ENCODE results near the gene SLC22A17. TPM values are rescaled to one million over a fixed set of nuclear protein-coding genes. Genes with fewer than 3 reads are reported as not detected.

SLC22A17 gene
- total and polyA plus RNA-seq, 2 of the 8 experiments (the other 6 are each of a cell fraction or from before 2014, with no cell fraction given): 43.0 to 49.0 TPM

DNA sequence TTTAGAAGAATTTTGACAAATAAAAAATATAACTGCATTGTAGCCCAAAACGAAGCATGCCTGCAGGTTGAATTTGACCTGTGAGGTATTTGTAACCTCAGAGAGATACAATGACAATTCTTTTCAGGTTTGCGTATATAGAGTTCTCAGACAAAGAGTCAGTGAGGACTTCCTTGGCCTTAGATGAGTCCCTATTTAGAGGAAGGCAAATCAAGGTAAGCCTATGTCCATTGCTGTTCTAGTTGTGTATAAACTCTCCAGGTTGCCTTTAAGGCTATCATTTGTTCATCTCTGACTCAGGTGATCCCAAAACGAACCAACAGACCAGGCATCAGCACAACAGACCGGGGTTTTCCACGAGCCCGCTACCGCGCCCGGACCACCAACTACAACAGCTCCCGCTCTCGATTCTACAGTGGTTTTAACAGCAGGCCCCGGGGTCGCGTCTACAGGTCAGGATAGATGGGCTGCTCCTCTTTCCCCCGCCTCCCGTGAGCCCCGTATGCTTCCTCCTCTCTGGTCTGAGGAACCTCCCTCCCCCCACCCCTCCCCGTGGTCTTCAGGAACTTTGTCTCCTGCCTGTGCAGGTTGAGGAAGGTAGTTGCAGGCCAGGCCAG is 28.7 kb downstream of the SLC22A17 start:
- Histone ChIP-seq H3K4me2 (ENCODE audit: insufficient read depth in 1 of 2, low read depth in 2 of 2, low read length in 2 of 2) (no peak overlapping the region), H2BK12ac (ENCODE audit: low read depth, low read length) (no peak overlapping the region), H3K79me1 (ENCODE audit: low read depth, low read length) (peaks cover 10% of the 10 kb centered on the region; the same call in 1 of the 2 replicates), H3K4ac (replicated peaks; ENCODE audit: insufficient read length, low read depth, low read length) (no peak overlapping the region), H2BK15ac (ENCODE audit: low read length) (no peak overlapping the region), H3K23ac (ENCODE audit: insufficient read length) (no peak overlapping the region), H3K4me1 (replicated peaks in 1 of 4; ENCODE audit: control insufficient read depth in 3 of 4, insufficient read depth in 4 of 4, low read length in 3 of 4) (peaks cover 0 to 6% (median 2%) of the 10 kb centered on the region in 4 experiments; a peak in 6 of 7 replicates), H4K91ac (replicated peaks; ENCODE audit: insufficient read length, low read length) (no peak overlapping the region), H3K9me3 (ENCODE audit: insufficient read depth in 2 of 2, low read depth in 1 of 2, low read length in 1 of 2) (no peaks in the 10 kb centered on the region), H2BK5ac (ENCODE audit: low read depth, low read length) (no peak overlapping the region), H3K9ac (replicated peaks in 1 of 4; ENCODE audit: extremely low read depth in 1 of 4, low read depth in 3 of 4, low read length in 3 of 4) (peak overlapping the region in 1 of 4 experiments; percentile 54; a peak in 1 of 7 replicates), H3K27ac (ENCODE audit: low read depth, low read length) (no peak overlapping the region), H3K23me2 (ENCODE audit: low read depth, low read length) (peaks cover 10% of the 10 kb centered on the region), H3K4me3 (ENCODE audit: extremely low read depth in 1 of 4, insufficient read depth in 2 of 4, low read depth in 3 of 4, low read length in 4 of 4) (no peak overlapping the region), H3K56ac (replicated peaks; ENCODE audit: insufficient read length, low read depth, low read length) (no peak overlapping the region), H3K79me2 (ENCODE audit: control insufficient read depth in 1 of 2, insufficient read depth in 2 of 2, low read length in 2 of 2) (peaks cover 11 to 17% of the 10 kb centered on the region in 2 experiments), H3K14ac (ENCODE audit: insufficient read length) (no peak overlapping the region), H4K8ac (ENCODE audit: extremely low read depth, insufficient read depth, low read length) (no peak overlapping the region), H4K20me1 (replicated peaks in 1 of 2; ENCODE audit: control insufficient read depth in 1 of 2, insufficient read depth in 2 of 2, low read length in 2 of 2) (no peaks in the 10 kb centered on the region), H3K18ac (ENCODE audit: extremely low read depth, low read length) (no peak overlapping the region), H3K27me3 (replicated peaks in 1 of 4; ENCODE audit: control insufficient read depth in 3 of 4, extremely low read depth in 1 of 4, insufficient read depth in 3 of 4, low read length in 3 of 4) (no peaks in the 10 kb centered on the region), H2AFZ (ENCODE audit: low read length) (no peak overlapping the region), H4K5ac (ENCODE audit: insufficient read length, low read depth, low read length) (no peak overlapping the region), H2BK20ac (ENCODE audit: low read length) (no peak overlapping the region), H2BK120ac (replicated peaks; ENCODE audit: low read depth, low read length) (no peak overlapping the region), H2AK5ac (ENCODE audit: low read depth, low read length) (no peak overlapping the region), H3K36me3 (ENCODE audit: control insufficient read depth in 2 of 4, insufficient read depth in 4 of 4, low read length in 3 of 4) (peaks cover 9 to 35% (median 24%) of the 10 kb centered on the region in 4 experiments; a peak in 7 of 8 replicates)
- CTCF ChIA-PET (ENCODE audit: partially characterized antibody): interaction anchor here (0.8 to 3.7 kb wide), 7 partner anchors 17 to 155 kb away, joined by 3 to 27 read pairs (median 4); partner anchors contain the start of genes BCL2L2 and SLC22A17
- FAIRE-seq (no peak), DNase-seq (ENCODE audit: low read depth in 1 of 2, low spot score in 2 of 2) (peak in 1 of 2 experiments; percentile 26)
- TF ChIP-seq SP4 (IDR thresholded peaks at IDR 0.05; ENCODE audit: low read length): no peak
- POLR2A ChIA-PET (ENCODE audit: partially characterized antibody): interaction anchor here (0.6 to 4.7 kb wide), 13 partner anchors 10 to 232 kb away, joined by 3 to 48 read pairs (median 11); partner anchors contain the start of genes BCL2L2, CMTM5, PPP1R3E and SLC22A17
- WGBS, 2 experiments (ENCODE audit: extremely low coverage in 1 of 2, insufficient coverage in 1 of 2, insufficient read length in 1 of 2, insufficient replicate concordance in 2 of 2, low coverage in 1 of 2, low lambda C conversion rate in 2 of 2, missing lambda C conversion rate in 1 of 2): 98% methylated on average over 12 of the region's 18 CpGs; no CpG with 5 or more reads in 1 of the 2 experiments

All from H1 (cell line).